ENCODE measurements around the gene KIAA1586.
"Not testable (repeated sequence)": the region's sequence is repeated elsewhere in the genome, so short reads cannot be mapped to it uniquely, and the experiment has no call there.

Gene KIAA1586

DNA sequence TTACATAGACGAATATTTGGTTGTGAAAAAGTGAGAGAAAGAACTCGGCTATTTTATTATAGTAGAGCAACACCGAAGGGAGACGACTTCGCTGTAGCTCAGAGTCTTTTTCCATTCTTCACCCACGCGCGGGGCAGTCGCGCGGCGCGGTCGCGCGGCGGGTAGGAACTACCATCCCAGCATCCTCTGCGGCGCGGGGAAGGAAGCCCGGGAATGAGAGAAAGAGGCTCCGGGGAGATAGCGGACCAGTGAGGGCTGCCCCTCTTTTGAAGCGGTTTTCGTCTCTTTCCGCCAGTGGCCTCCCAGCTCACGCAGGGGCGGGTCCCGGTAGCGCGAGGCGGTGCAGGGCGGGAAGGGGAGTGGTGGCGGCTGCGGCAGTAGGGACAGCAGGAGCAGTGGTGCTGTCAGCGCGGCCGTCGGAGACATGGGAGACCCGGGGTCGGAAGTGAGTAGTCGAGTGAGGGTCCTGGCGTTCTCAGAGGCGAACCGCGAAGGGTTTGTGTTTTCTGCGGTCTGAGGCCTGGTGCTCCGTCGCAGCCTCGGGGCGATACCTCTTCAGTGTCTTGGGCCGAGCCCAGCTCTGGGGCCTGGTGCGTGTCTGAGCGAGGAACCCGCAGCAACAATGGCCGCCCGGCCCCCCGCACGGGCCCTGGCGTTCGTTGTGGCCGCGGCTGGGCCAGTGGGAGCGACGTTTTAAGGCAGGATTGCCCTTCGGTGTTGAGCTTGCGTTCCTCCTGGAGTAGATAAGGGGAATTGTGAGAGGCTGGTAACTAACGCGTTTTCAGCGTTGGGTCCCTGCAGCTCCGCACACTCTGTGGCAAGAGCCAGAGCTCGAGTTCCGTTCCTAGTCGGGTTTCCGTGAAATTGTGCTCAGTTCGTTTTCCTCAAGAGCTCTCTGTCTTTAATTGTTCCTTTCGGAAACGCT lies at the start of gene KIAA1586:
TSS of gene KIAA1586 (plus strand) at position 362 of the 925 bp plus-strand sequence. CDS start at position 425, 63 bp downstream.
- peak within 1 kb of the TSS; percentile 67 for H3K27ac ChIP-seq

DNA sequence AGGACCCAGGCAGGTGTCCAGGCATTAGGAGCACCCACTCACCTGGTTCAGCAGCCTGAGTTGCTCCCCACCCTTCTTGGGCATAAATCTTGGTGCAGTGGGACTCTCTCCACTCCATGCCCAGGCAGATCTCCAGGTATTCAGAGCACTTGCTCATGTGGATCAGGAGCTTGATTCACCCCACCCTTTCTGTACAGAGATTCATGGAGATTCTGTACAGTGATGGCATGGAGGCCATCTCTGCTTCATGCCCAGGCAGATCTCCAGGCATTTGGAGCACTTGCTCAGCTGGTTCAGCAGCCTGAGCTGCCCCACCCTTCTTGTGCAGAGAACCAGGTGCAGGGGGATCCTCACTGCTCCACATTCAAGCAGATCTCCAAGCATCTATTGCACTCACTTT lies 47.4 kb upstream of the KIAA1586 start:
- TF ChIP-seq CTCF (conservative IDR thresholded peaks at IDR 0.05): no peak
- H3K27ac ChIP-seq: no peak overlapping the region

GRCh38 chr6:56999748-57000147 lies 46.7 kb upstream of the KIAA1586 start:
- H3K27ac ChIP-seq: not testable (repeated sequence)

DNA sequence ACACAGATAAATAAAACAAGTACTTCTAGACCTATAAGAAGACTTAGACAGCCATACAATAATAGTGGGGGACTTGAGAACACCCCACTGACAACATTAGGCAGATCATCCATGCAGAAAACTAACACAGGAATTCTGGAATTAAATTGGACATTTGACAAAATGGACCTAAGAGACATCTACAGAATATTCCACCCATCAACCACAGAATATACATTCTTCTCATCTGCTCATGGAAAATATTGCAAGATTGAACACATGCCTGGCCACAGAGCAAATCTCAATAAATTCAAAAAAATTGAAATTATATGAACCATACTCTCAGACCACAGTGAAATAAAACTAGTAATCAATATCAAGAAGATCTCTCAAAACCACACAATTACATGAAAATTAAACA lies 44.3 kb upstream of the KIAA1586 start:
- no peak overlapping the region for H3K27ac ChIP-seq
- no peak for TF ChIP-seq CTCF (conservative IDR thresholded peaks at IDR 0.05)

DNA sequence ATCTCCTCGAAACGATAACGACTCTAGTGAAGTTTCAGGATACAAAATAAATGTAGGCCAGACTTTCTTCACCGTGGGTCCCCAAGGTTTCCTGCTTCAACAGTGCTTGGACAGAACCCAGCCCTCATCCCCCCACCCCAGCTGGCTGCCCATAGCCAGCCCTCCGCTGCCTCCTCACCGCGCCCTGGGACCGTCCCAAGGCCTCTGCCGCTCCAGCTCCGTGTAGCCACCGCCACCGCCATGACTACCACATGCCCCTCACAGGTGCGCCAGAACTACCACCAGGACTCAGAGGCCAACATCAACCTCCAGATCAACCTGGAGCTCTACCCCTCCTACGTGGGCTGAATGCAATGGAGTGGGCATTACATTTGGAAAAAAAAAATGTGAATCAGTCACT lies 42.2 kb upstream of the KIAA1586 start:
- TF ChIP-seq CTCF (conservative IDR thresholded peaks at IDR 0.05): no peak
- no peak overlapping the region for H3K27ac ChIP-seq

- H3K27ac ChIP-seq: no peak overlapping the region
- TF ChIP-seq CTCF (conservative IDR thresholded peaks at IDR 0.05): no peak
Measured at GRCh38 chr6:57006101-57006500, 40.4 kb upstream of the KIAA1586 start.

GRCh38 chr6:57008069-57008468 lies 38.4 kb upstream of the KIAA1586 start:
- H3K27ac ChIP-seq: not testable (repeated sequence)

DNA sequence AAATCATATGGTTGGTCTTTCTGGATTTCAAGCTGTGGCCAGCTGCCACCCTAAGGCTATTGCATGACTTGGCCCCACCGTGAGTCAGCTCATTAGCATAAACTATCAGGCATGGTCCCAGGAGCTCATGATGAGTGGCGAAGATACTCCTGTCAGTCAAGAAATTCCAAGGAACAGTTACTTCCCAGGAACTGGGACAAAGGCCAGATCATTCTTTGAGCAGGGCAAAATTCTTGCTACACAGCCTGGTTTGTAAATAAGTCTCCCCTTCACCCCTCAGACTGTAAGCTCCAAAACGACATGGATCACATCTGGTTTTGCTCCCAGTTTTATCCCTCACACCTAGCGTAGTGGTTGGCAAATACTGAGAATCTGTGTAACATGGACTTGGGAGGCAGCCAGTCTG lies 33.0 kb upstream of the KIAA1586 start:
- no peak for TF ChIP-seq CTCF (conservative IDR thresholded peaks at IDR 0.05)
- H3K27ac ChIP-seq: no peak overlapping the region

DNA sequence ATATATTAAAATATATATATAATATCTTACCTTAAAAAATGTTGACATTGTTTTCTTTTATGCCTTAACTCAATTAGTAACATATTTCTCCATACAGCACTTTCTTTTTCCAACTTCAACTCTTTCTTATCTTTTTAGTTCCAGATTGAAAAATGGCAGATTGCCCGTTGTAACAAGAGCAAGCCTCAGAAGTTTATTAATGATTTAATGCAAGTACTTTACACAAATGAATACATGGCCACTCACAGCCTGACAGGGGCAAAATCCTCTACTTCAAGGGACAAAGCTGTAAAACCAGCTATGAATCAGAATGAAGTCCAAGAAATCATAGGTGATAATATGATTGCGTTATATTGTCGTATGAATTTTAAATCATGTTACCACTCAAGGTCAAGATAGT lies 29.4 kb upstream of the KIAA1586 start:
- TF ChIP-seq CTCF (conservative IDR thresholded peaks at IDR 0.05): no peak
- H3K27ac ChIP-seq: no peak overlapping the region
